Measurements from ENCODE around the gene MROH9.

The MROH9 gene

GRCh38 chr1:171112119-171112518 is 176.8 kb downstream of the MROH9 start:
- TF ChIP-seq ZNF416 (tag by site-specific recombination; IDR thresholded peaks at IDR 0.05), result no peak
- TF ChIP-seq ZNF423 (tag by site-specific recombination; IDR thresholded peaks at IDR 0.05), result no peak
- H3K9me3 ChIP-seq (ENCODE audit: control insufficient read depth, insufficient read depth, low read depth, low read length), result no peaks in the 10 kb centered on the region
- ChIA-PET CTCF (interaction anchor here (1.7 kb wide), 1 partner anchor 114 kb away, joined by 4 read pairs; no protein-coding TSS in a partner anchor), POLR2A (no interaction called here)
- no peaks in the 10 kb centered on the region for H3K4me1 ChIP-seq (ENCODE audit: control insufficient read depth, insufficient read depth, low read length)
- H3K27ac ChIP-seq (ENCODE audit: extremely low read depth, low read depth, low read length), result no peak overlapping the region
- no peak overlapping the region for H3K4me3 ChIP-seq (ENCODE audit: low read depth, low read length)
- no peaks in the 10 kb centered on the region for H3K36me3 ChIP-seq (ENCODE audit: control insufficient read depth in 2 of 2, insufficient read depth in 1 of 2, low read length in 2 of 2)

GRCh38 chr1:171113382-171113781 is 178.0 kb downstream of the MROH9 start:
- POLR2A ChIA-PET, result no interaction called here
- Histone ChIP-seq H3K4me1 (ENCODE audit: control insufficient read depth, insufficient read depth, low read length) (no peaks in the 10 kb centered on the region), H3K27ac (ENCODE audit: extremely low read depth, low read depth, low read length) (no peak overlapping the region), H3K9me3 (ENCODE audit: control insufficient read depth, insufficient read depth, low read depth, low read length) (no peaks in the 10 kb centered on the region), H3K36me3 (ENCODE audit: control insufficient read depth in 2 of 2, insufficient read depth in 1 of 2, low read length in 2 of 2) (no peaks in the 10 kb centered on the region), H3K4me3 (ENCODE audit: low read depth, low read length) (no peak overlapping the region)
- no peak for TF ChIP-seq SCRT2 (tag by site-specific recombination; IDR thresholded peaks at IDR 0.05)
- no peak for TF ChIP-seq ZNF311 (tag by site-specific recombination; IDR thresholded peaks at IDR 0.05; ENCODE audit: borderline replicate concordance)
- TF ChIP-seq ZNF140 (tag by site-specific recombination; IDR thresholded peaks at IDR 0.05), result no peak
- TF ChIP-seq ZNF600 (tag by site-specific recombination; IDR thresholded peaks at IDR 0.05), result no peak
- TF ChIP-seq ZNF350 (tag by site-specific recombination; IDR thresholded peaks at IDR 0.05), result no peak
- no peak for TF ChIP-seq ZNF138 (tag by site-specific recombination; IDR thresholded peaks at IDR 0.05; ENCODE audit: borderline replicate concordance)
- TF ChIP-seq SETDB1 (IDR thresholded peaks at IDR 0.05; ENCODE audit: insufficient read length, low read length), result no peak
- TF ChIP-seq TRIM28 (IDR thresholded peaks at IDR 0.05; ENCODE audit: borderline replicate concordance, low read length), result no peak
- no peak for TF ChIP-seq SALL2 (tag by site-specific recombination; IDR thresholded peaks at IDR 0.05; ENCODE audit: borderline replicate concordance)
- TF ChIP-seq ZNF362 (tag by site-specific recombination; IDR thresholded peaks at IDR 0.05), result no peak
- no peak for TF ChIP-seq ZFHX2 (tag by site-specific recombination; conservative IDR thresholded peaks at IDR 0.05)
- TF ChIP-seq GLIS1 (tag by site-specific recombination; IDR thresholded peaks at IDR 0.05), result no peak
- TF ChIP-seq GLIS2 (tag by site-specific recombination; IDR thresholded peaks at IDR 0.05), result no peak
- no peak for TF ChIP-seq ZNF37A (tag by site-specific recombination; IDR thresholded peaks at IDR 0.05)
- no peak for TF ChIP-seq ZXDB (tag by site-specific recombination; IDR thresholded peaks at IDR 0.05)
- TF ChIP-seq ZNF335 (tag by site-specific recombination; conservative IDR thresholded peaks at IDR 0.05), result no peak
- no peak for TF ChIP-seq ZBTB10 (tag by site-specific recombination; IDR thresholded peaks at IDR 0.05)
- CTCF ChIA-PET, result no interaction called here

Data from HEK293 (cell line).